Mucosa of descending colon (tissue), 3 donors: ENCODE results near the gene ATRN. TPM values are rescaled to one million over a fixed set of nuclear protein-coding genes. Genes with fewer than 3 reads are reported as not detected.

ENCODE experiments used
- ATAC-seq: fragments of 200-7000 bp; cut with Tn5 transposase; one replicate; pipeline ENCODE4 v1.9.1; 2020; ENCODE audit warnings: mild to moderate bottlenecking, moderate library complexity
- DNase-seq, 3 donors: peaks; one replicate each; pipeline ENCODE4 v3.0.0-alpha.2; 2020
- H3K36me3 ChIP-seq: fragments of 200-600 bp; one replicate; pipeline ENCODE4 v1.8.0; 2021; ENCODE audit warnings: low read depth, mild to moderate bottlenecking
- H3K4me1 ChIP-seq: fragments of 200-600 bp; one replicate; pipeline ENCODE4 v1.8.0; 2021; ENCODE audit warnings: low read depth, mild to moderate bottlenecking
- H3K4me3 ChIP-seq: fragments of 200-600 bp; one replicate; pipeline ENCODE4 v1.8.0; 2021; ENCODE audit warnings: mild to moderate bottlenecking
- H3K9me3 ChIP-seq: fragments of 200-600 bp; one replicate; pipeline ENCODE4 v1.8.0; 2021; ENCODE audit warnings: mild to moderate bottlenecking
- intact Hi-C, 2 donors: fragments of 100-400 bp; cut with DNase I in 1 of 2; cut with micrococcal nuclease in 1 of 2; formaldehyde crosslinking; loops; one replicate each; pipeline versions ENCODE4 v1.11.0 to v1.11.1; 2022; cut with DNase I, micrococcal nuclease
- total RNA-seq, 3 donors: library from RNA; stranded (reverse); fragmentation: NEBNext Ultra II Directional in 2 of 3; extraction: Animal tissue kit (Norgen Biotek cat#: 25700) in 2 of 3; gene quantifications; one replicate each; pipeline versions ENCODE4 v1.2.1 to v1.2.4, GENCODE V29; 2021 to 2023
- TF ChIP-seq, protein P1 (sequence below): fragments of 200-600 bp; IDR thresholded peaks from one replicate; pipeline ENCODE4 v1.8.0; 2022; ENCODE audit warnings: antibody characterized with exemption, mild to moderate bottlenecking
- donor health status: DM: no; HTN: no; CAD: no; lungs with moderate emphysema.
- donor health status: DM: no; HTN: no; CAD: no.
- donor health status: DM: no; HTN: yes; CAD: no.

The ATRN gene
- total RNA-seq, 3 donors from 2014 or later: 22.1 to 28.2 (median 23.7) TPM

DNA sequence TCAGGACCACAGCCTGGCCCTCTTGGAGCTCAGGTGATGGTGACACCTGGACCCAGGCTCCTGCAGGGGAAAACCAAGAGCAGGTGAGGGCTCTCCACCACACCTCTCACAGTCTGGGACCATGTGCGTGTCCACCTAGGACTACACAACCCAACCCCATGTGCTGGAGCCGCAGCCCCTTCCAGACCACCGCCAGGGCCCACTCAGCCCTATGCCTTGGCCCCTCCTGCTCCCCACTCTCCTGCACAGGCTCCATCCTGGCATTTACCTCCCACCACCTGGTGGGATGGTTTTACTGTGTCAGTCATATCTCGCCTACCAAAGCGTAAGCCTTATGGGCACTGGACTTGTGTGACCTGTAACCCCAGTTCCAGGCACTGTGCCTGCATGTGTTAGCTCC lies 224.0 kb downstream of the ATRN start:
- DNase-seq: no peak

DNA sequence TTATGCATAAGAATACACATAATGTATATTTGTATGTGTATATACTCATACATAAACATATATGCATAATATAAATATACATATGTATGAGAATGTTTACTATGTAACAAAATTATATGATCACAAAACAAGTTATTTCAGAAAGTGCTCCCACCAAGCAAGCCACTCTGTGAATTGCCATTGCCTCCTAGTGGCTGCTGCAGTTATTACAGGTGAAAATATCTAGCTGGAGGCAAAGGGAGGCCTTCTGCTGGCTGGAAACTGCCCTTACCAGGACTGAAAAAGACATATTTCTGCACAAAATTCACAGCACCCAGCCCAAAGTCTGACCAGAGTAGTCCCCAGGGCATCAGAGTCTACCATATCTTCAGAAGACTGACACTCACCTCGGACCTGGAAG lies 225.4 kb downstream of the ATRN start:
- H3K4me3 ChIP-seq: no peak overlapping the region
- no peaks in the 10 kb centered on the region for H3K36me3 ChIP-seq
- ATAC-seq: no peak
- intact Hi-C loops: no loop called here
- H3K9me3 ChIP-seq: peaks cover 3% of the 10 kb centered on the region
- H3K4me1 ChIP-seq: no peaks in the 10 kb centered on the region
- TF ChIP-seq, protein P1, sequence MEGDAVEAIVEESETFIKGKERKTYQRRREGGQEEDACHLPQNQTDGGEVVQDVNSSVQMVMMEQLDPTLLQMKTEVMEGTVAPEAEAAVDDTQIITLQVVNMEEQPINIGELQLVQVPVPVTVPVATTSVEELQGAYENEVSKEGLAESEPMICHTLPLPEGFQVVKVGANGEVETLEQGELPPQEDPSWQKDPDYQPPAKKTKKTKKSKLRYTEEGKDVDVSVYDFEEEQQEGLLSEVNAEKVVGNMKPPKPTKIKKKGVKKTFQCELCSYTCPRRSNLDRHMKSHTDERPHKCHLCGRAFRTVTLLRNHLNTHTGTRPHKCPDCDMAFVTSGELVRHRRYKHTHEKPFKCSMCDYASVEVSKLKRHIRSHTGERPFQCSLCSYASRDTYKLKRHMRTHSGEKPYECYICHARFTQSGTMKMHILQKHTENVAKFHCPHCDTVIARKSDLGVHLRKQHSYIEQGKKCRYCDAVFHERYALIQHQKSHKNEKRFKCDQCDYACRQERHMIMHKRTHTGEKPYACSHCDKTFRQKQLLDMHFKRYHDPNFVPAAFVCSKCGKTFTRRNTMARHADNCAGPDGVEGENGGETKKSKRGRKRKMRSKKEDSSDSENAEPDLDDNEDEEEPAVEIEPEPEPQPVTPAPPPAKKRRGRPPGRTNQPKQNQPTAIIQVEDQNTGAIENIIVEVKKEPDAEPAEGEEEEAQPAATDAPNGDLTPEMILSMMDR: no peak
- no peak for DNase-seq

More for the DNA sequence above, 224.0 kb downstream of the ATRN start:
- no peak overlapping the region for H3K4me3 ChIP-seq
- no peaks in the 10 kb centered on the region for H3K36me3 ChIP-seq
- H3K4me1 ChIP-seq: no peaks in the 10 kb centered on the region
- peaks cover 3% of the 10 kb centered on the region for H3K9me3 ChIP-seq
- intact Hi-C loops: no loop called here
- ATAC-seq: no peak
- TF ChIP-seq, protein P1: no peak

DNA sequence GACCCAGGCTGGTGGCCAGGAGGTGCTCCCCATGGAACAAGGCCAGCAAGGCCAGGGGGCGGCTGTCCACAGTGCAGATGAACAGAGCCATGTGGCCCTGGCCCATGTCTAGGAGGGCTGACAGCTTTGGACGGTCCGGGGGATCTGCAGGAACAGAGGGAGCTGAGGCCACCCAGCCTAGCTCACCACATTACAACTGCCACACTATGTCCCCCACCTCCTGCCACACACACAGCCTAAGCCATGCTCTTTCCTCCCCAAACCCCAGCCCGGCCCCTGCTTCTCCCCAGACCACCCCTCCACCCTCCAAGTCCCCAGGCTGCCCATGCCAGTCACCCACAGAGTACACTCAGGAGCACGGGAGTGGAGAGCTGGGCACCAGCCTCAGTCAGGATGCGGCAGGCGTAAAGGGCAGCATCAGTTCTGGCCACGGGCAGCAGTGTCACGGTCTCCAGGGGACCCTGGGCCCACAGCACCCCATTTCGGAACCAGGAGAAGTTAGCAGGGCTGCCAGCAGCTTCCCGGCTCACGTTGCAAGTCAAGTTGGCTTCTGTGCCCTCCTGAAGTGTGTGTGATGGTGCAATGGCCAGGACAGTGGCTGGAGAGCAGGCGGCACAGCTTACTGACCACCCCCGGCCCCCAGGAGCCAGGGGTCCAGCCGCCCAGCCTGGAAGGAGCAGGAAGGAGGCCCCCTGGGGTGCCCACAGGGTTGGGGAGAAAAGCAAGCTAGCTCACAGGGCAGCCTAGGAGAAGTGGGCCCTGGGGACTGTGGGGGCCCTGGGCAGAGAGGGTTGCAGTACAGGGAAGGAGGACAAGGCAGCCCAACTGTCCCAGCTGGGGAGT lies 226.1 kb downstream of the ATRN start:
- no peaks in the 10 kb centered on the region for H3K36me3 ChIP-seq
- TF ChIP-seq, protein P1: no peak
- no peak overlapping the region for H3K4me3 ChIP-seq
- DNase-seq: no peak
- ATAC-seq: no peak
- H3K9me3 ChIP-seq: peaks cover 3% of the 10 kb centered on the region
- intact Hi-C loops: no loop called here
- H3K4me1 ChIP-seq: no peaks in the 10 kb centered on the region

DNA sequence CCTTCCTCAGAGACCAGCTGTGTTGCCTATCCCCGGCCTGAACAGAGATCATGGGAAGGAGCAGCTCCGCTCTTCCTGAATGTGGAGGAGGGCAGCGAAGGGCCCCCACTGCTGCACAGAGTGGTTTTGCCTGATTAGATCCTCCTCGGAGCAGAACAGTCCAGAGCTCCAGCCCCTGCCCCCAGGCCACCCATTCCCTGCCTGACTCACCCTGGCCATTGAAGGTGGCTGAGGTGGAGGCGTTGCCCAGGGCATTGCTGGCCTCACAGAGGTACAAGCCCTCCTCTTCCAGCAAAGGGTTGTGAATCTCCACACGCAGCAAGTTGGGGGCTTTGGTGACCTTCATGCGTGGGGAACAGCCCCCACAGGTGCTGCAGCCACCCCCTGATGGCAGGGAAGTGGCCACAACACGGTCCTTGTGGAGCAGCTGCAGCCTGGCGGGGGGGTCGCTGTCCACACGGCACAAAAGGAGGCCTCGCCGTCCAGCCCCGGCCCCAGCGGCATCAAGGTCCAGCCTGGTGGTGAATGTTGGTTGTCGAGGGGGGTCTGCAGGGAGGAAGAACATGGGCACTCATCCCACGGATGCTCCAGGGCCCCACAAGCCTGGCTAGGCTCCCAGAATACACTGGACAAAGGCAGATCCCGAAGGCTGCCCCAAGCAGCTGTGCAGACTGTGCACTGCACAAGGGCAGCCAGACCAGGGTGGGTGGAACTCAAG lies 226.9 kb downstream of the ATRN start:
- H3K36me3 ChIP-seq: no peaks in the 10 kb centered on the region
- TF ChIP-seq, protein P1: no peak
- H3K9me3 ChIP-seq: peaks cover 3% of the 10 kb centered on the region
- DNase-seq: no peak
- no peak overlapping the region for H3K4me3 ChIP-seq
- intact Hi-C loops: no loop called here
- ATAC-seq: no peak
- no peaks in the 10 kb centered on the region for H3K4me1 ChIP-seq

DNA sequence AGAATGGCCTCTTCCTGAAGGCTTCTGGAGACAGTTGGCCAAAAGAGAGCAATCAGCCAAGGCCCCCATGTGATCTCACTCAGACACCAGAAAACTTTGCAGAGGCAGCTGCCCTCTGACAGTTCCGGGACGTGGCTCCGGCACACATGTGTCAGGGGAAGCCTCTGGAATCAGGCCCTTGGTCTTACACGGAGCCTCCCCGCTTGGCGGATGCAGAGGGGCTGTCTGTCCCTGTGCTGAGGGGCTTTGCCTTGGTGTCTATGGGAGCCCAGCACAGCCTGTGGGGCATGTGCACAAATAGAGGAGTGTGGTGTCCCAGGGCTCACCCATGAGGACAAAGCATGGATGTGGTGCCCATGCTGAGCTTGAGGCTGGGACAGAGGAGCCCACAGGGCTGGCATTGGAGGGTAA lies 227.8 kb downstream of the ATRN start:
- Histone ChIP-seq H3K36me3 (no peaks in the 10 kb centered on the region), H3K4me3 (no peak overlapping the region), H3K9me3 (peaks cover 3% of the 10 kb centered on the region), H3K4me1 (no peaks in the 10 kb centered on the region)
- DNase-seq (no peak), ATAC-seq (no peak)
- TF ChIP-seq, protein P1: no peak
- intact Hi-C loops: no loop called here
